ENCODE results near the gene ATG2B.
A peak's percentile ranks its signal among the peaks of the same experiment; 100 is the strongest.
"Not testable (repeated sequence)": the region's sequence is repeated elsewhere in the genome, so short reads cannot be mapped to it uniquely, and the experiment has no call there.

The ATG2B gene

DNA sequence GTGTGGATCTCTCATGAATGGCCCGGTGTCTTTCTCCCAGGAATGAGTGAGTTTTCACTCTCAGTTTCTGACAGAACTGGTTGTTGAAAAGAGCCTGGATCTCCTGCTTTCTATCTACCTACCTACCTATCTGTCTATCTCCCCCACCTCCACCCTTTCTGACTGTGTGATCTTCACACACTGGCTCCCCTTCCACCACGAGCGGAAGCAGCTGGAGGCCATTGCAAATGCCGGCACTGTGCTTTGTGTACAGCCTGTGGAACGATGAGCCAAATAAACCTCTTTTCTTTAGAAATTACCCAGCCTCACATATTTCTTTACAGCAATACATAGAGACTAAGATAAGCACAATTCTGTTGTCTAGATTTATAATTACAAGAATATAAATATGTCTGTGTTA, 7.4 kb upstream of the ATG2B start:
- no peak for DNase-seq

DNA sequence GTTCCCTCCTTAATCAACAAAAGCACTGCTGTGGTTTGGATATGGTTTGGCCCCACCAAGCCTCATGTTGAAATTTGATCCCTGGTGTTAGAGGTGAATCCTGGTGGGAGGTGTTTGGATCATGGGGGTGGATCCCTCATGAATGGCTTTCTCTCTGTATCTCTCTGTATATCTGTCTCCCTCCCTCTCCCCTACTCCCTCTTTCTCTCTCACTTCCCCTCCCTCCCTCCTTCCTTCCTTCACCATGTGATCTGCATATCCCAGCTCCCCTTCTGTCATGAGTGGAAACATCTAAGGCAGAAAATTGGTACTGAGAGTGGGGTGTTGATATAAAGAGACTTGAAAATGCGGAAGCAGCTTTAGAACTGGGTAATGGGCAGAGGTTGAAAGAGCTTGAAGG, 5.4 kb upstream of the ATG2B start:
- DNase-seq = no peak

- DNase-seq = no peak
Observed at GRCh38 chr14:96364962-96365361, 1.8 kb upstream of the ATG2B start.

DNA sequence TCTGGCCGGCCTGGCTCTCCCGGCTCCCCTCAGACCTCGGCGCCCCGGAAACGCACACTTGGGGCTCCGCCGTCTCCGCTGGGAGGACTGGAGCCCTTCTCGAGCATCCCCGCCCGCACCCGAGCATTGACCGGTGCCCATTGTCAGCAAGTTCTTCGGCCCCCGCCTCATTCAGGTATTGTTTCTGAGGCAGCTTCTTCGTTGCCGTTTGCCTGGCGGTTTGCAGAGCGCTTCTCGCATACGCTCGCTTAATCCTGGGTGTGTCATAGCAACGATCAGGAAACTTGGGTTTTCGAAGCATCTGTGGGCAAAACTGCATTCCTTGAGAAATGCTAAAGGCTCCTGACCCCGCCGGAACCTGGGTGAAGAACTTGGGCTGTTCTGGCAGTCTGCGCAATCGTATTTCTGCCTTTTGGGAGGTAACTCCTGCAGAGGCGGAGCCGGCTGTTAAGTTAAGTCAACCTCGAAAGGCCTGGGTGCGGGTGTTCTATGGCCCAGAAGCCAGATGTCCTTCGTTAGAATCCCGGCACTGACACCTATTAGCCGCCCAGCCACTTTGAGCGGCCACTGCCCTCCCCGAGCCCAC, 703 bp upstream of the ATG2B start:
- DNase-seq = peak; percentile 68

DNA sequence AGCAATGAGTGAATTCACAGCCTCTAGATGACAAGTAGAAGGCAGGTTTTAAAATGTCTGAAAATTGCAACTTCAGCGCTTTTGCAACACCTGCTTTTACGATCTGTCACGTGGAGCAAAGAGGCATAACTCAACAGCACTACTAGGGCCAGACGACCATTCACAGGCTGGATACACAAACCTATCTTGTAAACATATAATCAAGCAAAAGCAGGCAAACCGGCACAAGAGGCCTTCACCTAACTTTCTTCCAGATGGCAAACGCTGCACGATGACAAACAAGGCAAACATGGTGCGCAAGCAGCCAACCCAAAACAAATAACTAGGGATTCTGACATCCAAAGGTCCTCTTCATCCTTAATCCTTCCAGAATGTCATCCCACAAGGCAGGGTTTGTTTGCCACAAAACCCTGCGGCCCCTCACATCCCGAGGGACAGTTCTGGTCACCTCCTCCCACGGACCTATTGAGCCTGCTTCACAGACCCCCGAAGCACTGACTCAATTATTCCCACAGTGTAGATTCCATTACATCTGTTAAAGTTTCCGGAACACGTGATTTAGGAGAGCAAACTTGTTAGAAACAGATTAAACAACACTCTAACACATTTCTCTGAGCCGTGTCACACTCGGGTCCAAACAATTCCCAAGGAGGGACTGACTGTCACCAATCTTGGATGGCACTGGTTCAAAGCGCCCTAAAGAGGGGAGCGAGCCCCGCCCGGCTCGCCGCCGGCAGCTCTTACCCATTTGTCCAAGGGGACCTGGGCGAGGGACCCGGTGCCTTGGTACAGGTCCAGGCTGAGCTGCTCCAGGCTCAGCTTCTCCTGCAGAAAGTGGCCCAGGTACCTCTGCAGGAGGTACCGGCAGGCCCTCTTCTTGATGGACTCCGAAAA, 823 bp downstream of the ATG2B start:
- peak; percentile 86 for DNase-seq

DNA sequence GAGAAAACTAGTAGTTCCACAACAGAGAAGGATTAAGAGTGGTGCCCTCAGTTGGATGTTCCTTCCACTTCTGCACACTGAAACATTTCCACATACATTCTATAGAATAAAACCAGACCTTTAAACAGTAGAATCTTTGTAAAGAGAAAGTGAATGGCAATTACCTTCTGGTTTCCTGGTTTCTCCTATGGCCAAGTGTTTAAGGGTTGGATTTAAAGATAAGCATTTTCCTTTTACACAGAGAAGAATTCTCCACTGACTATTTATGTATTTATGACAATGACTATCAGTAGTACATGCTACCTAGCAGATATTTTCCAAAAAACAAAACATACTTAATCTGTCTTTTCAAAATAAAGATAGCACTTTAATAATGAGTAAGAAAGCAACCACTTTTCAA, 3.2 kb downstream of the ATG2B start:
- DNase-seq = no peak

DNA sequence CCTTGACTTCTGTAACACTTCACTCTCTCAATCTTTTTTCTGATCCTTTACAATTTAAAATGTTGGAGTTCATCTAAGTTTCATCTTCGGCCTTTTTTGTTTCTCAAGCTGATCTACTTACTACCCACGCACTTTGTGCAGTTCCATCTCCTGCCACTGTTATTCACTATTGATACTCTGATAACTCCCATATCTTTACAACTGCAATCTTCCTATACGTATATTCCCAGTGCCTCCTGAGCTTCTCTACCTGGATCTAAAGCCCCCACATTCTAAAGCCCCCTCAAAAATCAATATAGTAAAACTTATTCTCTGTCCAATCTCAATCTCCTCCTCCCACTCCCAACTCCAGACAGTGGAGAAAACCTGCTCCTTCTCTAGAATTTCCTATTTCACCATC, 5.9 kb downstream of the ATG2B start:
- no peak for DNase-seq

GRCh38 chr14:96354246-96354645, 8.9 kb downstream of the ATG2B start:
- DNase-seq = no peak

DNA sequence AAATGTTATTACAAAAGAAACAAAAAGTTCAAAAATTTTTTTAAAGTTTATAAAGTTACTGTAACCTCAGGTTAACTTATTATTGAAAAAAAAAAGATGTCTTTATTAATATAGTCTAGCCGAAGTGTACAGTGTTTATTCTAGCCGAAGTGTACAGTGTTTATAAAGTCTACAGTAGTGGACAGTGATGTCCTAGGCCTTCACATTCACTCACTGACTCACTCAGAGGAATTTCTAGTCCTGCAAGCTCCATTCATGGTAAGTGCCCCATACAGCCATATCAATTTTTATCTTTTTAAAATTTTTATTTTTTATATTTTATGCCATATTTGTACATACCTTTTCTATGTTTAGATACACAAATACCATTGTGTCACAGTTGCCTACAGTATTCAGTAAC, 10.4 kb downstream of the ATG2B start:
- no peak for DNase-seq

DNA sequence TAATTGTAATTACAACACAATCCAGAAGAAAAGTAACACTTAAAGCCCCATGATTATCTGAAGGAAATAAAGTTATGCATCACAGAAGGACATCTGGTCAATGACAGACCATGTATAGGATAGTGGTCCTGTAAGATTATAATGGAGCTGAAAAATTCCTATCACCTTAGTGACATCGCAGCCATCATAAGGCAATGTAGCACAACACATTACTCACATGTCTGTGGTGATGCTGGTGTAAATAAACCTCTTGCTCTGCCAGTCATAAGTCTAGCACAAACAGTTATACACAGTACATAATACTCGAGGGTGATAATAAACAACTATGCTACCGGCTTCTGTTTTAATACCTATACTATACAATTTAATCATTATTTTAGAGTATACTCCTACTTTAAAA, 11.2 kb downstream of the ATG2B start:
- DNase-seq = peak; percentile 10

- DNase-seq = no peak
Observed at GRCh38 chr14:96349286-96350075, 13.7 kb downstream of the ATG2B start.

DNA sequence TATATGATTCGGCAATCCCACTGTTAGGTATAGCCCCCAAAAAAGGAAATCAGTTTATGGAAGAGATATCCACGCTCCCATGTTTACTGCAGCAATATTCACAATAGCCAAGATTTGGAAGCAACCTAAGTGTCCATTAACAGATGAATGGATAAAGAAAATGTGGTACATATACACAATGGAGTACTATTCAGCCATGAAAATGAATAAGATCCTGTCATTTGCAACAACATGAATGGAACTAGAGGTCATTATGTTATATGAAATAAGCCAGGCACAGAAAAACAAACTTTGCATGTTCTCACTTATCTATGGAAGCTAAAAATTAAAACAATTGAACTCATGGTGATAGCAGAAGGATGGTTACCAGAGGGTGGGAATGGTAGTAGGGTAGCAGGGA, 15.2 kb downstream of the ATG2B start:
- not testable (repeated sequence) for DNase-seq

GRCh38 chr14:96345669-96346068, 17.5 kb downstream of the ATG2B start:
- no peak for DNase-seq

GRCh38 chr14:96341323-96341722, 21.8 kb downstream of the ATG2B start:
- no peak for DNase-seq

DNA sequence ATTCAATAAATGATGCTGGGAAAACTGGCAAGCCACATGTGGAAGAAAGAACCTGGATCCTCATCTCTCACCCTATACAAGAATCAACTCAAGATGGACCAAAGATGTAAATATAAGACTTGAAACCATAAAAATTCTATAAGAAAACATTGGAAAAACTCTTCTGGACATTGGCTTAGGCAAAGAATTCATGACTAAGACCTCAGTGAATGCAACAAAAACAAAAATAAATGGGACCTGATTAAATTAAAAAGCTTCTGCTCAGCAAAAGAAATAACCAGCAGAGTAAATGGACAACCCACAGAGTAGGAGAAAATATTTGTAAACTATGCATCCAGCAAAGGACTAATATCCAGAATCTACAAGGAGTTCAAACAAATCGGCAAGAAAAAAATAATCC, 24.6 kb downstream of the ATG2B start:
- DNase-seq = no peak

- no peak for DNase-seq
Observed at GRCh38 chr14:96324219-96324618, 38.9 kb downstream of the ATG2B start.

GRCh38 chr14:96320605-96321004, 42.5 kb downstream of the ATG2B start:
- no peak for DNase-seq

DNA sequence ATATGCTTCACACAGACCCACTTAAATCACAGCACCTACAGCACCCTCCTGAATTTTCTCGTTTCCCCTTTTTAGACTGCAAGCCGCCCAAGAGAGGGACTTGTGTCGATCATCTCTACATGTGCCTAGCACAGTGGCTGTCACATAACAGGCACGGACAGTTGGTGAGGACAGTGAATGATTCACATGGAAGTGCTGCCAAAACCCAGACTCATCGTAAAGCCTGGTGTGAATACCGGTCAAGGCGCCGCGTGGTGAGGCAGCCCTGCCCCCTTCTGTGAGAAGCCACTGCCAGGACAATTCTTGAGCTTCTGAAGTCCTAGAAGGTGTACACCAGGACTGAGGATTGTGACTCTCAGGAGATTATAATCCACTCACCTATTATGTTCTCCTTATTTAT, 44.3 kb downstream of the ATG2B start:
- DNase-seq = no peak

DNA sequence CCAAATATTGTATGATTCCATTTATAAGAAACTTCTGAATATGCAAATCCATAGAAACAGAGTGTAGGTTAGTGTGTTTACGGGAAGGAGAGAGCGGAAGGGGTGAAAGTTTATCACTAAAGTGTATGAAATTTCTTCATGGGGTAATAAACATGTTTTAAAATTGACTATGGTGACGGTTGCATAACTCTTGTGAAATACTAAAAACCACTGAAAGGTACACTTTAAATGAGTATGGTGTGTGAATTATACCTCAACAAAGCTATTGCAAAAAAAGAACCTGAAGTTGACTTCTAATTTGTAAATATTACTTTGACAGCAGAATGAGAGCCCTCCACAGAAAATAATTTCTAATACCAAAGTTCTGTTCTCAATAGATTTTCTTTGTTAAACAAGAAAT, 47.1 kb downstream of the ATG2B start:
- DNase-seq = no peak

GRCh38 chr14:96310906-96311305, 52.2 kb downstream of the ATG2B start:
- no peak for DNase-seq

GRCh38 chr14:96309896-96310330, 53.2 kb downstream of the ATG2B start:
- DNase-seq = no peak

- DNase-seq = peak; percentile 76
Observed at GRCh38 chr14:96309133-96309895, 53.8 kb downstream of the ATG2B start.

GRCh38 chr14:96307434-96307833, 55.7 kb downstream of the ATG2B start:
- no peak for DNase-seq
